DMS53 treated with DMSO at 0.1 percent for 48 hours (cell line): ENCODE data around the gene CATSPERD.
A peak's percentile ranks its signal among the peaks of the same experiment; 100 is the strongest.
"Not testable (repeated sequence)": the region's sequence is repeated elsewhere in the genome, so short reads cannot be mapped to it uniquely, and the experiment has no call there.

ENCODE experiments used
- DNase-seq: peaks from one replicate; lab custom pipeline; 2025; ENCODE audit not compliant: unreplicated experiment; lab: John Stamatoyannopoulos, UW

Gene CATSPERD

GRCh38 chr19:5684694-5685430, 35.6 kb upstream of the CATSPERD start:
- DNase-seq: no peak

GRCh38 chr19:5686326-5686646, 34.2 kb upstream of the CATSPERD start:
- no peak for DNase-seq

GRCh38 chr19:5686647-5687359, 33.6 kb upstream of the CATSPERD start:
- DNase-seq: peak; percentile 69

GRCh38 chr19:5687360-5688198, 32.9 kb upstream of the CATSPERD start:
- DNase-seq: no peak

- not testable (repeated sequence) for DNase-seq
Observed at GRCh38 chr19:5688262-5688881, 32.1 kb upstream of the CATSPERD start.

GRCh38 chr19:5690125-5690954, 30.1 kb upstream of the CATSPERD start, which contains the start of gene RPL36:
RPL36 (plus strand) TSS chr19:5690295; CDS start chr19:5690508, 213 bp downstream.
- DNase-seq: peak; percentile 77

- DNase-seq: no peak
Observed at GRCh38 chr19:5690955-5691821, 29.2 kb upstream of the CATSPERD start.

GRCh38 chr19:5691822-5692722, 28.4 kb upstream of the CATSPERD start:
- DNase-seq: no peak

- no peak for DNase-seq
Observed at GRCh38 chr19:5692723-5693194, 27.7 kb upstream of the CATSPERD start.

GRCh38 chr19:5693195-5694166, 27.0 kb upstream of the CATSPERD start:
- no peak for DNase-seq

- no peak for DNase-seq
Observed at GRCh38 chr19:5694167-5694955, 26.1 kb upstream of the CATSPERD start.

GRCh38 chr19:5694956-5695648, 25.3 kb upstream of the CATSPERD start:
- DNase-seq: no peak

- no peak for DNase-seq
Observed at GRCh38 chr19:5695649-5696195, 24.7 kb upstream of the CATSPERD start.

- DNase-seq: no peak
Observed at GRCh38 chr19:5696196-5697021, 24.0 kb upstream of the CATSPERD start.
